Measurements from ENCODE around the gene ZNF710.

The ZNF710 gene

GRCh38 chr15:90006217-90007075 is 5.3 kb downstream of the ZNF710 start:
- peak overlapping the region; percentile 41 for H3K27ac ChIP-seq (ENCODE audit: low read length)

GRCh38 chr15:90007076-90007460 is 5.9 kb downstream of the ZNF710 start:
- Histone ChIP-seq H3K9ac (ENCODE audit: low read length in 2 of 2) (no peak overlapping the region), H3K4me1 (ENCODE audit: control insufficient read depth, insufficient read depth, low read length) (peaks cover 33% of the 10 kb centered on the region)

More at GRCh38 chr15:90006217-90007075, 5.3 kb downstream of the ZNF710 start:
- no peak overlapping the region for H3K4me3 ChIP-seq (ENCODE audit: low read length in 2 of 2)
- no peaks in the 10 kb centered on the region for H3K27me3 ChIP-seq (ENCODE audit: control insufficient read depth in 1 of 2, insufficient read depth in 2 of 2, low read length in 2 of 2)
- no peak overlapping the region for H3K9ac ChIP-seq (ENCODE audit: low read length in 2 of 2)
- no peaks in the 10 kb centered on the region for H3K36me3 ChIP-seq (ENCODE audit: control insufficient read depth in 2 of 2, insufficient read depth in 2 of 2, low read length in 2 of 2)
- H3K9me3 ChIP-seq (ENCODE audit: control insufficient read depth in 2 of 2, low read length in 2 of 2), result peaks cover 0 to 3% of the 10 kb centered on the region in 2 donors
- H3K4me1 ChIP-seq (ENCODE audit: control insufficient read depth, insufficient read depth, low read length), result peaks cover 33% of the 10 kb centered on the region

DNA sequence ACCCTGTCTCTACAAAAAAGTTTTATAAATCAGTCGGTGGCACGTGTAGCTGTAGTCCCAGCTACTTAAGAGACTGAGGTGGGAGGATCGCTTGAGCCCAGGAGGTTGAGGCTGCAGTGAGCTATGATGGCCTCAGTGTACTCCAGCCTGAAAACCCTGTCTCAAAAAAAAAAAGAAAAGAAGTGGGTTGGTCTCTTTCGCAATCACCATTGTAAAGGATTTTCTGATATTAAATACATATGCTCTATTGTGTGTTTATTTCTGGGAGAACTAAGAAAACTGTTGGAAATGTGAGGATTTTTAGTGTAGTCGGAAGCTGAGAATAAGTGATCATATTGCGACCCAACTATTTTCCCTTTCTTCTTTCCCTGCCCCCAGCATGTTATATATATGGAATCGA is 7.5 kb downstream of the ZNF710 start:
- Histone ChIP-seq H3K4me1 (ENCODE audit: control insufficient read depth, insufficient read depth, low read length) (peaks cover 23% of the 10 kb centered on the region), H3K4me3 (ENCODE audit: low read length in 2 of 2) (no peak overlapping the region)

More at GRCh38 chr15:90007076-90007460, 5.9 kb downstream of the ZNF710 start:
- Histone ChIP-seq H3K4me3 (ENCODE audit: low read length in 2 of 2) (no peak overlapping the region), H3K27me3 (ENCODE audit: control insufficient read depth in 1 of 2, insufficient read depth in 2 of 2, low read length in 2 of 2) (no peaks in the 10 kb centered on the region), H3K27ac (ENCODE audit: low read length) (no peak overlapping the region), H3K9me3 (ENCODE audit: control insufficient read depth in 2 of 2, low read length in 2 of 2) (peaks cover 0 to 9% of the 10 kb centered on the region in 2 donors), H3K36me3 (ENCODE audit: control insufficient read depth in 2 of 2, insufficient read depth in 2 of 2, low read length in 2 of 2) (no peaks in the 10 kb centered on the region)

DNA sequence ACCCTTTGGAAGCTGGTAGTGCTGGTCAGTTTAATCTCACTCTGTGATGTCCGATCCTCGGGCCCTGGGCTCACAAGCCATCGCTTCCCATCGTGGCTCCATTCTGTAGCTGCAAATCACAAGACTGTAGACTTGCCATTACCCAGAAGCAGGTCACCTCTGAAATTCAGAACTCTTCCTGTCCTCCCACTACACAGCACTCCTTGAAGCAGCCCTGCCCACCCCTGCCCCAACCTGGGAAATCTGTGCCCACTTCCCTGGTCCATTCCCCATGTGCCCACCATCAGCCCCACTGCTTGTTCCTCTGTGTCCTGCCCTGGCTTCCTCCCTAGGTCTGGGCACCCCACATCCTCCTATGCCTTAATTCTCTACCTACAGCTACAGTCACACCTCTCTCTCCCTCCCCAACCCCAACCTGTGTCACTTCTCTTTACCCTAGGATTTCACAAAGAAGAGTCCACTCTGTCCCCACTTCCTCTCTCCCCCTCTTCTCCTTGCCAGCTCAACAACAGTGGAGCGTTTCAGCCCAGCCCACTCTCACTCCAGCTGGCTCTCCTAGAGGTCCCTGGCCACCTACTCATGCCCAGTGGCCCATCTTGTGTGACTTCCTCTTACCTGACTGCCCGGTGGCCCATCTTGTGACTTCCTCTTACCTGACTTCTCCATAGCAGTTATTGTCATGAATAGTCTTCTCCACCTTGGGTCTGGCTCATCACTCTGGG is 8.3 kb downstream of the ZNF710 start:
- peaks cover 18% of the 10 kb centered on the region for H3K4me1 ChIP-seq (ENCODE audit: control insufficient read depth, insufficient read depth, low read length)
- no peaks in the 10 kb centered on the region for H3K27me3 ChIP-seq (ENCODE audit: control insufficient read depth in 1 of 2, insufficient read depth in 2 of 2, low read length in 2 of 2)
- H3K9ac ChIP-seq (ENCODE audit: low read length in 2 of 2), result no peak overlapping the region
- no peak overlapping the region for H3K27ac ChIP-seq (ENCODE audit: low read length)
- no peaks in the 10 kb centered on the region for H3K36me3 ChIP-seq (ENCODE audit: control insufficient read depth in 2 of 2, insufficient read depth in 2 of 2, low read length in 2 of 2)
- no peak overlapping the region for H3K4me3 ChIP-seq (ENCODE audit: low read length in 2 of 2)
- peaks cover 0 to 9% of the 10 kb centered on the region in 2 donors for H3K9me3 ChIP-seq (ENCODE audit: control insufficient read depth in 2 of 2, low read length in 2 of 2)

More for the DNA sequence above, 7.5 kb downstream of the ZNF710 start:
- Histone ChIP-seq H3K9me3 (ENCODE audit: control insufficient read depth in 2 of 2, low read length in 2 of 2) (peaks cover 0 to 9% of the 10 kb centered on the region in 2 donors), H3K27ac (ENCODE audit: low read length) (no peak overlapping the region), H3K36me3 (ENCODE audit: control insufficient read depth in 2 of 2, insufficient read depth in 2 of 2, low read length in 2 of 2) (no peaks in the 10 kb centered on the region), H3K27me3 (ENCODE audit: control insufficient read depth in 1 of 2, insufficient read depth in 2 of 2, low read length in 2 of 2) (no peaks in the 10 kb centered on the region), H3K9ac (ENCODE audit: low read length in 2 of 2) (no peak overlapping the region)

DNA sequence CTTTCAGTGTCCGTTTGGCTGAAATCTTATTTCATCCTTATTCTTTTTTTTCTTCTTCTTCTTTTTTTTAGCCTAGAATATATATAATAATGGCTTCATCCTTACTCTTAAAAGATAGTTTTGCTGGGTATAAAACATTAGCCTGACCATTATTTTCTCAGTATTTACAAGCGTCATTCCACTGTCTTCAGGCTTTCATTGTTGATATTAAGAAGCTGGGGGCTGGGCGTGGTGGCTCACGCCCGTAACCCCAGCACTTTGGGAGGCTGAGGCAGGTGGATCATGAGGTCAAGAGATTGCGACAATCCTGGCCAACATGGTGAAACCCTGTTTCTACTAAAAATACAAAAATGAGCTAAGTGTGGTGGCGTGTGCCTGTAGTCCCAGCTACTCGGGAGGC is 10.6 kb downstream of the ZNF710 start:
- H3K9ac ChIP-seq (ENCODE audit: low read length in 2 of 2), result no peak overlapping the region
- H3K36me3 ChIP-seq (ENCODE audit: control insufficient read depth in 2 of 2, insufficient read depth in 2 of 2, low read length in 2 of 2), result no peaks in the 10 kb centered on the region
- H3K27me3 ChIP-seq (ENCODE audit: control insufficient read depth in 1 of 2, insufficient read depth in 2 of 2, low read length in 2 of 2), result no peaks in the 10 kb centered on the region
- H3K4me1 ChIP-seq (ENCODE audit: control insufficient read depth, insufficient read depth, low read length), result peaks cover 3% of the 10 kb centered on the region
- H3K4me3 ChIP-seq (ENCODE audit: low read length in 2 of 2), result no peak overlapping the region
- H3K9me3 ChIP-seq (ENCODE audit: control insufficient read depth in 2 of 2, low read length in 2 of 2), result peaks cover 0 to 9% of the 10 kb centered on the region in 2 donors
- no peak overlapping the region for H3K27ac ChIP-seq (ENCODE audit: low read length)

DNA sequence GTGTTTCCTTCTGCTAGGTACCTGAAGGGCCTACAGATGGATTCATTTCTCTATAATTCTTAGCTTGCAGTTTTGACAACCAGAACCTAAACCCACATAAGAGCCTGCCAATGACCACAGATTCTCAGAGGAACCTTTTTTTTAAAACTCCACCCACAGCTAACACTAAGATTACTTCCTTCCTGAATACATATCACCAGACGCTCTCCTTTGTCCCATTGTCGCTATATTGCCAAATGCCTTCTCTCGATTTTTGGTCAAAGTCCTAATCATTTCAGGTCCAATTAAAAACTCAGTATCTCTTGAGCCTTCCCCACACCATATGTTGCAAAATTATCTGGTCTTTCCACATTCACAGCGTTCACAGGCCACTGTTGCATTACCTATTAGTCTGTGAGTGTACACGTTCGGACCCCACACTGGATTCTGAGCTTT is 12.4 kb downstream of the ZNF710 start:
- H3K27me3 ChIP-seq (ENCODE audit: control insufficient read depth in 1 of 2, insufficient read depth in 2 of 2, low read length in 2 of 2), result no peaks in the 10 kb centered on the region
- H3K4me3 ChIP-seq (ENCODE audit: low read length in 2 of 2), result no peak overlapping the region
- H3K9me3 ChIP-seq (ENCODE audit: control insufficient read depth in 2 of 2, low read length in 2 of 2), result peaks cover 0 to 9% of the 10 kb centered on the region in 2 donors
- H3K27ac ChIP-seq (ENCODE audit: low read length), result no peak overlapping the region
- no peaks in the 10 kb centered on the region for H3K36me3 ChIP-seq (ENCODE audit: control insufficient read depth in 2 of 2, insufficient read depth in 2 of 2, low read length in 2 of 2)
- peaks cover 5% of the 10 kb centered on the region for H3K4me1 ChIP-seq (ENCODE audit: control insufficient read depth, insufficient read depth, low read length)
- H3K9ac ChIP-seq (ENCODE audit: low read length in 2 of 2), result no peak overlapping the region

DNA sequence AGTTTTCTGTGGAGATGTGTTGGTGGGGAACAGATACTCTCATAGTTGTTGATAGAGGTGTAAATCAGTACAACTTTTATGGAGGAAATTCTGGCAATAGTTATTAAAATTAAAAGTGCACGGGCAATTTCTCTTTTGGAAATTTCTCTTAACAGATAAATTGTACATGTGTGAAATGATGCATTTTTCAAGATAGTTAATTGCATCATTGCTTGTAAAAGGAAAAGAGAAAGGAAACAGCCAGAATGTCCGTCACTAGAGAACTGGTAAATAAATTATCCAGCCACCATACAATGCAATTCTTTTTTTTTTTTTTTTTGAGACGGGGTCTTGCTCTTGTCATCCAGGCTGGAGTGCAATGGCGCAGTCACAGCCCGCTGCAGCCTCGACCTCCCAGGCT is 14.2 kb downstream of the ZNF710 start:
- H3K27me3 ChIP-seq (ENCODE audit: control insufficient read depth in 1 of 2, insufficient read depth in 2 of 2, low read length in 2 of 2), result no peaks in the 10 kb centered on the region
- H3K9ac ChIP-seq (ENCODE audit: low read length in 2 of 2), result no peak overlapping the region
- no peaks in the 10 kb centered on the region for H3K36me3 ChIP-seq (ENCODE audit: control insufficient read depth in 2 of 2, insufficient read depth in 2 of 2, low read length in 2 of 2)
- H3K4me1 ChIP-seq (ENCODE audit: control insufficient read depth, insufficient read depth, low read length), result peaks cover 5% of the 10 kb centered on the region
- no peak overlapping the region for H3K4me3 ChIP-seq (ENCODE audit: low read length in 2 of 2)
- peaks cover 0 to 9% of the 10 kb centered on the region in 2 donors for H3K9me3 ChIP-seq (ENCODE audit: control insufficient read depth in 2 of 2, low read length in 2 of 2)
- no peak overlapping the region for H3K27ac ChIP-seq (ENCODE audit: low read length)

GRCh38 chr15:90015749-90016148 is 14.6 kb downstream of the ZNF710 start:
- H3K36me3 ChIP-seq (ENCODE audit: control insufficient read depth in 2 of 2, insufficient read depth in 2 of 2, low read length in 2 of 2), result no peaks in the 10 kb centered on the region
- H3K9ac ChIP-seq (ENCODE audit: low read length in 2 of 2), result no peak overlapping the region
- H3K27ac ChIP-seq (ENCODE audit: low read length), result no peak overlapping the region
- H3K27me3 ChIP-seq (ENCODE audit: control insufficient read depth in 1 of 2, insufficient read depth in 2 of 2, low read length in 2 of 2), result no peaks in the 10 kb centered on the region
- H3K4me1 ChIP-seq (ENCODE audit: control insufficient read depth, insufficient read depth, low read length), result peaks cover 5% of the 10 kb centered on the region
- no peak overlapping the region for H3K4me3 ChIP-seq (ENCODE audit: low read length in 2 of 2)
- peaks cover 0 to 9% of the 10 kb centered on the region in 2 donors for H3K9me3 ChIP-seq (ENCODE audit: control insufficient read depth in 2 of 2, low read length in 2 of 2)

DNA sequence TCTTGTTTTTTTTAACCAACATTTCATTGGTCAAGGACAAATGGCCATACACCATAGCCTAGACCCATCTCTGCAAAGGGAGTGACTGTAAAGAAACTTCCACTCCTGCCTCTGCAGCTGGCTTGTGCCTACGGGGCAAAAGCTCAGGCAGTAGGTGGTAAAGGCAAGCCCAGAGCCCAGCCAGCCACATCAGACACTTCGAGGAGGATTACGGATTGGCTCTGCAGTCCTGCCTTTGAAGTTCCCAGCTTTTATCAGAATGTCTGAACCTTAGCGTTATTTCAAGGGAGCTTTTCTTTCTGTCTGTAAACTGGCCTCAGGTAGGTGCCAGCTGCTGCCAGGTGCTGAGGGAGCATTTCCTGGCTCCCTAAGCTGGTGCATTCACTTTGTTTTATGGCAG is 15.6 kb downstream of the ZNF710 start:
- H3K27ac ChIP-seq (ENCODE audit: low read length), result no peak overlapping the region
- H3K36me3 ChIP-seq (ENCODE audit: control insufficient read depth in 2 of 2, insufficient read depth in 2 of 2, low read length in 2 of 2), result no peaks in the 10 kb centered on the region
- no peaks in the 10 kb centered on the region for H3K27me3 ChIP-seq (ENCODE audit: control insufficient read depth in 1 of 2, insufficient read depth in 2 of 2, low read length in 2 of 2)
- H3K4me3 ChIP-seq (ENCODE audit: low read length in 2 of 2), result no peak overlapping the region
- peaks cover 0 to 3% of the 10 kb centered on the region in 2 donors for H3K9me3 ChIP-seq (ENCODE audit: control insufficient read depth in 2 of 2, low read length in 2 of 2)
- H3K4me1 ChIP-seq (ENCODE audit: control insufficient read depth, insufficient read depth, low read length), result peaks cover 5% of the 10 kb centered on the region
- no peak overlapping the region for H3K9ac ChIP-seq (ENCODE audit: low read length in 2 of 2)

- no peaks in the 10 kb centered on the region for H3K27me3 ChIP-seq (ENCODE audit: control insufficient read depth in 1 of 2, insufficient read depth in 2 of 2, low read length in 2 of 2)
- peaks cover 5% of the 10 kb centered on the region for H3K4me1 ChIP-seq (ENCODE audit: control insufficient read depth, insufficient read depth, low read length)
- no peak overlapping the region for H3K27ac ChIP-seq (ENCODE audit: low read length)
- H3K36me3 ChIP-seq (ENCODE audit: control insufficient read depth in 2 of 2, insufficient read depth in 2 of 2, low read length in 2 of 2), result no peaks in the 10 kb centered on the region
- no peak overlapping the region for H3K4me3 ChIP-seq (ENCODE audit: low read length in 2 of 2)
- H3K9me3 ChIP-seq (ENCODE audit: control insufficient read depth in 2 of 2, low read length in 2 of 2), result no peaks in the 10 kb centered on the region
- H3K9ac ChIP-seq (ENCODE audit: low read length in 2 of 2), result no peak overlapping the region
Observed at GRCh38 chr15:90018216-90018831, 17.2 kb downstream of the ZNF710 start.

All from stomach smooth muscle (tissue), 2 donors.